ENCODE results near the gene KLK12.

KLK12 gene

DNA sequence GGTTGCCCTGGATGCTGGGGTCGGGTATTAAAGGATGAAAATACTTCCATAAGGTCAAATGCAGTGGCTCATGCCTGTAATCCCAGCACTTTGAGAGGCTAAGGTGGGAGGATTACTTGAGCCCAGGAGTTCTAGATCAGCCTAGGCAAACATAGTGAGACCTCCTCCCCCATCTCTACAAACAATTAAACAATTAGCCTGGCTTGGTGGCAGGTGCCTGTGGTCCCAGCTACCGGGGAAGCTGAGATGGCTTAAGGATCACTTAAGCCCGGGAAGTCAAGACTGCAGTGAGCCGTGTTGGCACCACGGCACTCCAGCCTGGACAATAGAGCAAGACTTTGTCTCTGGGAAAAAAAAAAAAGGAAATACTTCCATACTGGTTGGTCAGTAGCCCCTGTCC is 9.9 kb downstream of the KLK12 start:
- TF ChIP-seq ISL1 (CRISPR knock-in tag; IDR thresholded peaks at IDR 0.05) = no peak
- TF ChIP-seq TSHZ2 (CRISPR knock-in tag; IDR thresholded peaks at IDR 0.05) = no peak
- no peak for TF ChIP-seq PPARA (CRISPR knock-in tag; IDR thresholded peaks at IDR 0.05; ENCODE audit: borderline replicate concordance)
- TF ChIP-seq CREB5 (CRISPR knock-in tag; IDR thresholded peaks at IDR 0.05; ENCODE audit: low read depth) = no peak
- no peak for TF ChIP-seq ARNTL (CRISPR knock-in tag; IDR thresholded peaks at IDR 0.05; ENCODE audit: borderline replicate concordance, low read depth)
- no peak for ATAC-seq

DNA sequence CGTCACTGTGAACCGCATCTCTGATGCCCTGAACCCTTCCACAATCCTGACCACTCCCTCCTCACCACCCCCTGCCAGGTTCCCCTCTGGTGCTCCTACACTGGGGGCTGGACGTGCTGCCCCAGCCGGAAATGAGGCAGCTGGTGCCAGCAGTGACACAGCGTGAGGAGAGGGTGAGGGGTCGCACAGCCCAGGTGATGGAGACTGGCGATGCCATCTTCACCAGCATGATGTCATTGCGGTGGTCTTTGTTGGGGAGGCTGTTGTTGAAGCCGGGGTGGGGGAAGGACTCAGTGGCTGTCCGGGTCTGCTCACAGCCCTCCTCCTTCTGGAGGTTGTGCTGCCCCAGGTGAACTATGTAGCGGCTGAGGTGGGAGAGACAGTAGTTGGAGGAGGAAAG is 10.9 kb downstream of the KLK12 start:
- no peak for ATAC-seq
- TF ChIP-seq CSRNP3 (CRISPR knock-in tag; IDR thresholded peaks at IDR 0.05) (no peak), TOX (CRISPR knock-in tag; IDR thresholded peaks at IDR 0.05; ENCODE audit: borderline replicate concordance) (no peak), TSHZ2 (CRISPR knock-in tag; IDR thresholded peaks at IDR 0.05) (no peak), ESRRG (CRISPR knock-in tag; IDR thresholded peaks at IDR 0.05) (no peak), PPARA (CRISPR knock-in tag; IDR thresholded peaks at IDR 0.05; ENCODE audit: borderline replicate concordance) (no peak), ZFP30 (CRISPR knock-in tag; IDR thresholded peaks at IDR 0.05) (no peak), ZC3H10 (CRISPR knock-in tag; IDR thresholded peaks at IDR 0.05) (no peak)
- TF ChIP-seq, protein P1, sequence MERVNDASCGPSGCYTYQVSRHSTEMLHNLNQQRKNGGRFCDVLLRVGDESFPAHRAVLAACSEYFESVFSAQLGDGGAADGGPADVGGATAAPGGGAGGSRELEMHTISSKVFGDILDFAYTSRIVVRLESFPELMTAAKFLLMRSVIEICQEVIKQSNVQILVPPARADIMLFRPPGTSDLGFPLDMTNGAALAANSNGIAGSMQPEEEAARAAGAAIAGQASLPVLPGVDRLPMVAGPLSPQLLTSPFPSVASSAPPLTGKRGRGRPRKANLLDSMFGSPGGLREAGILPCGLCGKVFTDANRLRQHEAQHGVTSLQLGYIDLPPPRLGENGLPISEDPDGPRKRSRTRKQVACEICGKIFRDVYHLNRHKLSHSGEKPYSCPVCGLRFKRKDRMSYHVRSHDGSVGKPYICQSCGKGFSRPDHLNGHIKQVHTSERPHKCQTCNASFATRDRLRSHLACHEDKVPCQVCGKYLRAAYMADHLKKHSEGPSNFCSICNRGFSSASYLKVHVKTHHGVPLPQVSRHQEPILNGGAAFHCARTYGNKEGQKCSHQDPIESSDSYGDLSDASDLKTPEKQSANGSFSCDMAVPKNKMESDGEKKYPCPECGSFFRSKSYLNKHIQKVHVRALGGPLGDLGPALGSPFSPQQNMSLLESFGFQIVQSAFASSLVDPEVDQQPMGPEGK (CRISPR knock-in tag; IDR thresholded peaks at IDR 0.05; ENCODE audit: borderline replicate concordance) = no peak
- TF ChIP-seq, protein P2, sequence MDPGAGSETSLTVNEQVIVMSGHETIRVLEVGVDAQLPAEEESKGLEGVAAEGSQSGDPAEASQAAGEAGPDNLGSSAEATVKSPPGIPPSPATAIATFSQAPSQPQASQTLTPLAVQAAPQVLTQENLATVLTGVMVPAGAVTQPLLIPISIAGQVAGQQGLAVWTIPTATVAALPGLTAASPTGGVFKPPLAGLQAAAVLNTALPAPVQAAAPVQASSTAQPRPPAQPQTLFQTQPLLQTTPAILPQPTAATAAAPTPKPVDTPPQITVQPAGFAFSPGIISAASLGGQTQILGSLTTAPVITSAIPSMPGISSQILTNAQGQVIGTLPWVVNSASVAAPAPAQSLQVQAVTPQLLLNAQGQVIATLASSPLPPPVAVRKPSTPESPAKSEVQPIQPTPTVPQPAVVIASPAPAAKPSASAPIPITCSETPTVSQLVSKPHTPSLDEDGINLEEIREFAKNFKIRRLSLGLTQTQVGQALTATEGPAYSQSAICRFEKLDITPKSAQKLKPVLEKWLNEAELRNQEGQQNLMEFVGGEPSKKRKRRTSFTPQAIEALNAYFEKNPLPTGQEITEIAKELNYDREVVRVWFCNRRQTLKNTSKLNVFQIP (CRISPR knock-in tag; IDR thresholded peaks at IDR 0.05; ENCODE audit: borderline replicate concordance, low read depth) = no peak

- no peak for TF ChIP-seq TOX (CRISPR knock-in tag; IDR thresholded peaks at IDR 0.05; ENCODE audit: borderline replicate concordance)
- no peak for ATAC-seq
Measured at GRCh38 chr19:51022526-51022925, 12.3 kb downstream of the KLK12 start.

- TF ChIP-seq RARB (CRISPR knock-in tag; IDR thresholded peaks at IDR 0.05) = no peak
- peak; percentile 69 for ATAC-seq
Measured at GRCh38 chr19:51020988-51021651, 13.7 kb downstream of the KLK12 start.
